ENCODE data around the gene WIPI1. TPM values are rescaled to one million over a fixed set of nuclear protein-coding genes. Genes with fewer than 3 reads are reported as not detected.
"Not testable (repeated sequence)": the region's sequence is repeated elsewhere in the genome, so short reads cannot be mapped to it uniquely, and the experiment has no call there.

WIPI1 gene
- total RNA-seq, 2 donors from 2014 or later, result 54.2 to 58.3 TPM

GRCh38 chr17:68418876-68419275 lies 38.4 kb downstream of the WIPI1 start:
- H3K9me3 ChIP-seq, result peaks cover 44% of the 10 kb centered on the region
- TF ChIP-seq CTCF (IDR thresholded peaks at IDR 0.05), result no peak
- DNase-seq (ENCODE audit: low spot score) (no peak), ATAC-seq (ENCODE audit: insufficient number of reproducible peaks, low FRiP score, low read depth) (no peak)
- no peaks in the 10 kb centered on the region for H3K4me1 ChIP-seq (ENCODE audit: control insufficient read depth in 1 of 2, low read depth in 2 of 2)
- H3K27ac ChIP-seq, result no peak overlapping the region
- peaks cover 41% of the 10 kb centered on the region for H3K36me3 ChIP-seq
- no peak overlapping the region for H3K4me3 ChIP-seq
- H3K27me3 ChIP-seq (replicated peaks; ENCODE audit: insufficient read depth), result no peaks in the 10 kb centered on the region

GRCh38 chr17:68417317-68417716 lies 40.0 kb downstream of the WIPI1 start:
- Histone ChIP-seq H3K27me3 (replicated peaks; ENCODE audit: insufficient read depth) (no peaks in the 10 kb centered on the region), H3K27ac (no peak overlapping the region), H3K4me3 (no peak overlapping the region), H3K36me3 (peaks cover 30% of the 10 kb centered on the region), H3K9me3 (peaks cover 44% of the 10 kb centered on the region), H3K4me1 (ENCODE audit: control insufficient read depth in 1 of 2, low read depth in 2 of 2) (no peaks in the 10 kb centered on the region)
- no peak for TF ChIP-seq CTCF (IDR thresholded peaks at IDR 0.05)
- DNase-seq (ENCODE audit: low spot score) (no peak), ATAC-seq (ENCODE audit: insufficient number of reproducible peaks, low FRiP score, low read depth) (no peak)

DNA sequence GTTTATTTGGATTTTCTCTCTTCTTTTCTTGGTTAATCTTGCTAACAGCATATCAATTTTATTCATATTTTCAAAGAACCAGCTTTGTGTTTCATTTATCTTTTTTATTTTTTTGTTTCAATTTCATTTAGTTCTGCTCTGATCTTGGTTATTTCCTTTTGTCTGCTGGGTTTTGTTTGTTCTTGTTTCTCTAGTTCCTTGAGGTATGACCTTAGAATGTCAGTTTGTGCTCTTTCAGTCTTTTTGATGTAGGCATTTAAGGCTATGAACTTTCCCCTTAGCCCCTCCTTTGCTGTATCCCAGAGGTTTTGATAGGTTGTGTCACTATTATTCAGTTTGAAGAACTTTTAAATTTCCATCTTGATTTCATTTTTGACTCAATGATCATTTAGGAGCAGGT lies 42.4 kb downstream of the WIPI1 start:
- not testable (repeated sequence) for H3K27ac ChIP-seq; H3K4me1 ChIP-seq (ENCODE audit: control insufficient read depth in 1 of 2, low read depth in 2 of 2); H3K36me3 ChIP-seq; DNase-seq (ENCODE audit: low spot score); H3K4me3 ChIP-seq; H3K27me3 ChIP-seq (replicated peaks; ENCODE audit: insufficient read depth); ATAC-seq (ENCODE audit: insufficient number of reproducible peaks, low FRiP score, low read depth)
- peaks cover 44% of the 10 kb centered on the region for H3K9me3 ChIP-seq

- not testable (repeated sequence) for ATAC-seq (ENCODE audit: insufficient number of reproducible peaks, low FRiP score, low read depth); H3K4me1 ChIP-seq (ENCODE audit: control insufficient read depth in 1 of 2, low read depth in 2 of 2); H3K27ac ChIP-seq; H3K36me3 ChIP-seq; DNase-seq (ENCODE audit: low spot score); H3K27me3 ChIP-seq (replicated peaks; ENCODE audit: insufficient read depth)
- peaks cover 38% of the 10 kb centered on the region for H3K9me3 ChIP-seq
- H3K4me3 ChIP-seq, result peak overlapping the region; percentile 58
Measured at GRCh38 chr17:68413597-68414560, 43.4 kb downstream of the WIPI1 start.

- H3K9me3 ChIP-seq, result peaks cover 15% of the 10 kb centered on the region
- not testable (repeated sequence) for H3K4me1 ChIP-seq (ENCODE audit: control insufficient read depth in 1 of 2, low read depth in 2 of 2); ATAC-seq (ENCODE audit: insufficient number of reproducible peaks, low FRiP score, low read depth); H3K27me3 ChIP-seq (replicated peaks; ENCODE audit: insufficient read depth); H3K36me3 ChIP-seq; DNase-seq (ENCODE audit: low spot score); H3K27ac ChIP-seq; H3K4me3 ChIP-seq
Measured at GRCh38 chr17:68407656-68408055, 49.6 kb downstream of the WIPI1 start.

- not testable (repeated sequence) for DNase-seq (ENCODE audit: low spot score); H3K27me3 ChIP-seq (replicated peaks; ENCODE audit: insufficient read depth); H3K4me3 ChIP-seq; H3K4me1 ChIP-seq (ENCODE audit: control insufficient read depth in 1 of 2, low read depth in 2 of 2); ATAC-seq (ENCODE audit: insufficient number of reproducible peaks, low FRiP score, low read depth); H3K27ac ChIP-seq; H3K36me3 ChIP-seq
- H3K9me3 ChIP-seq, result peaks cover 15% of the 10 kb centered on the region
Measured at GRCh38 chr17:68403837-68404236, 53.5 kb downstream of the WIPI1 start.

GRCh38 chr17:68403122-68403521 lies 54.2 kb downstream of the WIPI1 start:
- H3K4me3 ChIP-seq, result no peak overlapping the region
- peaks cover 15% of the 10 kb centered on the region for H3K9me3 ChIP-seq
- DNase-seq (ENCODE audit: low spot score) (no peak), ATAC-seq (ENCODE audit: insufficient number of reproducible peaks, low FRiP score, low read depth) (no peak)
- H3K27ac ChIP-seq, result no peak overlapping the region
- TF ChIP-seq CTCF (IDR thresholded peaks at IDR 0.05), result no peak
- H3K36me3 ChIP-seq, result no peaks in the 10 kb centered on the region
- no peaks in the 10 kb centered on the region for H3K27me3 ChIP-seq (replicated peaks; ENCODE audit: insufficient read depth)
- H3K4me1 ChIP-seq (ENCODE audit: control insufficient read depth in 1 of 2, low read depth in 2 of 2), result no peaks in the 10 kb centered on the region
